Urinary bladder (tissue), 4 donors: Measurements from ENCODE around the gene COL9A2. TPM values are rescaled to one million over a fixed set of nuclear protein-coding genes. Genes with fewer than 3 reads are reported as not detected.

Experiments
- DNase-seq: peaks from one replicate; pipeline ENCODE4 v3.0.0-alpha.2; 2015; ENCODE audit errors: extremely low spot score
- H3K27ac ChIP-seq: one replicate; pipeline ENCODE4 v1.5.1; 2013; ENCODE audit warnings: low read depth, mild to moderate bottlenecking, moderate library complexity
- H3K36me3 ChIP-seq: one replicate; pipeline ENCODE4 v1.6.1; 2013; ENCODE audit warnings: mild to moderate bottlenecking, moderate library complexity; ENCODE audit not compliant: insufficient read depth
- H3K4me1 ChIP-seq: one replicate; pipeline ENCODE4 v1.6.1; 2013; ENCODE audit warnings: mild to moderate bottlenecking, moderate library complexity; ENCODE audit not compliant: insufficient read depth
- H3K4me3 ChIP-seq: one replicate; pipeline ENCODE4 v1.5.1; 2013; ENCODE audit warnings: low read depth, low read length
- WGBS: extraction: QIAGEN DNeasy Blood & Tissue Kit; methylation state at CpG from one replicate; pipeline ENCODE4 v1.1.7; 2013; 5-methylcytosine and 5-hydroxymethylcytosine counted together
- polyA plus RNA-seq: library from polyadenylated mRNA; stranded (reverse); fragments of 200-250 nt; gene quantifications from one replicate; pipeline ENCODE4 v1.2.3, GENCODE V29; 2013
- total RNA-seq: library from RNA; depleted of rRNA; stranded (reverse); fragments of >200 nt; gene quantifications from one replicate; pipeline ENCODE4 v1.2.3, GENCODE V29; 2014
- donor health status: healthy with polysubstance abuse.
- donor health status: healthy.

Gene COL9A2
- total and polyA plus RNA-seq, 2 donors: 8.7 to 11.2 TPM

GRCh38 chr1:40273547-40274166 lies 43.4 kb downstream of the COL9A2 start:
- Histone ChIP-seq H3K36me3 (peaks cover 4% of the 10 kb centered on the region), H3K27ac (no peak overlapping the region), H3K4me1 (no peaks in the 10 kb centered on the region), H3K4me3 (no peak overlapping the region)
- no peak for DNase-seq
- 77% methylated on average over 4 of the region's 4 CpGs for WGBS

GRCh38 chr1:40272653-40273213 lies 44.4 kb downstream of the COL9A2 start:
- no peak for DNase-seq
- H3K4me1 ChIP-seq: no peaks in the 10 kb centered on the region
- H3K27ac ChIP-seq: no peak overlapping the region
- 93% methylated on average over 3 of the region's 3 CpGs for WGBS
- H3K36me3 ChIP-seq: peaks cover 4% of the 10 kb centered on the region
- no peak overlapping the region for H3K4me3 ChIP-seq

- DNase-seq: no peak
- Histone ChIP-seq H3K4me3 (no peak overlapping the region), H3K36me3 (peaks cover 6% of the 10 kb centered on the region), H3K27ac (no peak overlapping the region), H3K4me1 (no peaks in the 10 kb centered on the region)
- 57% methylated on average over 3 of the region's 3 CpGs for WGBS
Observed at GRCh38 chr1:40270152-40270834, 46.8 kb downstream of the COL9A2 start.

GRCh38 chr1:40268211-40268610 lies 48.9 kb downstream of the COL9A2 start:
- peaks cover 9% of the 10 kb centered on the region for H3K36me3 ChIP-seq
- no peak for DNase-seq
- no peak overlapping the region for H3K27ac ChIP-seq
- no peak overlapping the region for H3K4me3 ChIP-seq
- H3K4me1 ChIP-seq: no peaks in the 10 kb centered on the region

GRCh38 chr1:40267767-40268187 lies 49.3 kb downstream of the COL9A2 start:
- no peak overlapping the region for H3K27ac ChIP-seq
- no peak overlapping the region for H3K4me3 ChIP-seq
- H3K4me1 ChIP-seq: no peaks in the 10 kb centered on the region
- WGBS: 30% methylated on average over 2 of the region's 2 CpGs
- peaks cover 9% of the 10 kb centered on the region for H3K36me3 ChIP-seq
- no peak for DNase-seq

- H3K27ac ChIP-seq: no peak overlapping the region
- 85% methylated on average over 6 of the region's 6 CpGs for WGBS
- no peak for DNase-seq
- H3K4me3 ChIP-seq: no peak overlapping the region
- peaks cover 9% of the 10 kb centered on the region for H3K36me3 ChIP-seq
- no peaks in the 10 kb centered on the region for H3K4me1 ChIP-seq
Observed at GRCh38 chr1:40266786-40267535, 50.1 kb downstream of the COL9A2 start.

- Histone ChIP-seq H3K36me3 (peaks cover 9% of the 10 kb centered on the region), H3K27ac (no peak overlapping the region), H3K4me1 (no peaks in the 10 kb centered on the region), H3K4me3 (no peak overlapping the region)
- DNase-seq: no peak
Observed at GRCh38 chr1:40265919-40266318, 51.2 kb downstream of the COL9A2 start.

- H3K36me3 ChIP-seq: peaks cover 9% of the 10 kb centered on the region
- H3K27ac ChIP-seq: no peak overlapping the region
- H3K4me1 ChIP-seq: no peaks in the 10 kb centered on the region
- no peak for DNase-seq
- no peak overlapping the region for H3K4me3 ChIP-seq
Observed at GRCh38 chr1:40265298-40265697, 51.8 kb downstream of the COL9A2 start.

GRCh38 chr1:40264354-40264781 lies 52.7 kb downstream of the COL9A2 start:
- no peak overlapping the region for H3K27ac ChIP-seq
- H3K4me3 ChIP-seq: no peak overlapping the region
- peaks cover 9% of the 10 kb centered on the region for H3K36me3 ChIP-seq
- H3K4me1 ChIP-seq: no peaks in the 10 kb centered on the region
- 79% methylated on average over 3 of the region's 3 CpGs for WGBS
- DNase-seq: no peak

GRCh38 chr1:40258445-40258769 lies 58.7 kb downstream of the COL9A2 start:
- H3K4me1 ChIP-seq: no peaks in the 10 kb centered on the region
- H3K27ac ChIP-seq: no peak overlapping the region

GRCh38 chr1:40257688-40258444 lies 59.2 kb downstream of the COL9A2 start, which contains the start of gene ZMPSTE24:
ZMPSTE24 (plus strand) TSS chr1:40258236; CDS start chr1:40258272, 36 bp downstream.
- WGBS: under 1% methylated on average over 48 of the region's 48 CpGs
- peak within 1 kb of the TSS; percentile 84 for H3K4me3 ChIP-seq
- peak; percentile 94 for DNase-seq
- H3K36me3 ChIP-seq: no peaks in the 10 kb centered on the region
- H3K27ac ChIP-seq: peak within 1 kb of the TSS; percentile 98
- H3K4me1 ChIP-seq: no peaks in the 10 kb centered on the region

More at GRCh38 chr1:40258445-40258769, 58.7 kb downstream of the COL9A2 start:
- DNase-seq: no peak
- 0% methylated on average over 10 of the region's 10 CpGs for WGBS
- H3K36me3 ChIP-seq: no peaks in the 10 kb centered on the region
- H3K4me3 ChIP-seq: peak overlapping the region; percentile 84

GRCh38 chr1:40257313-40257687 lies 59.8 kb downstream of the COL9A2 start:
- Histone ChIP-seq H3K36me3 (no peaks in the 10 kb centered on the region), H3K4me3 (peak overlapping the region; percentile 84), H3K27ac (peak overlapping the region; percentile 98), H3K4me1 (no peaks in the 10 kb centered on the region)
- under 1% methylated on average over 16 of the region's 16 CpGs for WGBS
- no peak for DNase-seq

- DNase-seq: no peak
- WGBS: 67% methylated on average over 6 of the region's 6 CpGs
- Histone ChIP-seq H3K27ac (no peak overlapping the region), H3K4me1 (no peaks in the 10 kb centered on the region), H3K4me3 (no peak overlapping the region), H3K36me3 (no peaks in the 10 kb centered on the region)
Observed at GRCh38 chr1:40256401-40257084, 60.5 kb downstream of the COL9A2 start.
